WTC11 (cell line): Measurements from ENCODE around the gene DYNAP. TPM values are rescaled to one million over a fixed set of nuclear protein-coding genes. Genes with fewer than 3 reads are reported as not detected.

Experiments
- ATAC-seq: fragments of 200-7000 bp; cut with Tn5 transposase; 2 replicates; pipeline ENCODE4 v1.10.0; 2021; ENCODE audit warnings: mild to moderate bottlenecking, moderate library complexity
- CTCF ChIA-PET: fragments of 300-600 bp; sonication (Branson Sonifier 250); formaldehyde crosslinking; loops from one replicate; lab custom pipeline; 2021; ENCODE audit warnings: antibody characterized with exemption; lab: Charles Lee
- POLR2A ChIA-PET: fragments of 350-600 bp; sonication (Branson Sonifier 250); formaldehyde crosslinking; loops from one replicate; lab custom pipeline; 2021; ENCODE audit warnings: antibody characterized with exemption; lab: Charles Lee
- DNase-seq: peaks from one replicate; pipeline ENCODE4 v3.0.0; 2021; ENCODE audit warnings: low spot score
- H3K27ac Mint-ChIP-seq: 2 replicates; pipeline ENCODE4 v1.8.0; 2021; ENCODE audit warnings: mixed read lengths
- H3K27me3 Mint-ChIP-seq: 2 replicates; pipeline ENCODE4 v1.8.0; 2021; ENCODE audit warnings: low read depth, mild to moderate bottlenecking, moderate library complexity, mixed read lengths
- H3K36me3 Mint-ChIP-seq: 2 replicates; pipeline ENCODE4 v1.8.0; 2021; ENCODE audit warnings: mixed read lengths
- H3K4me1 Mint-ChIP-seq: 2 replicates; pipeline ENCODE4 v1.8.0; 2022; ENCODE audit warnings: mixed read lengths
- H3K4me3 Mint-ChIP-seq: 2 replicates; pipeline ENCODE4 v1.8.0; 2021; ENCODE audit warnings: mild to moderate bottlenecking, moderate library complexity, mixed read lengths
- H3K9me3 Mint-ChIP-seq: 2 replicates; pipeline ENCODE4 v1.8.0; 2021; ENCODE audit warnings: mixed read lengths
- ATF2 ChIP-seq: sonication (generic); formaldehyde crosslinking; IDR thresholded peaks from 2 replicates; pipeline ENCODE4 v1.8.1; 2022; ENCODE audit warnings: low read depth, missing genetic modification reagents, borderline replicate concordance
- CBFB ChIP-seq: sonication (generic); formaldehyde crosslinking; IDR thresholded peaks from 2 replicates; pipeline ENCODE4 v1.8.1; 2022; ENCODE audit warnings: mild to moderate bottlenecking, low read depth, missing genetic modification reagents
- E2F4 ChIP-seq: sonication (generic); formaldehyde crosslinking; IDR thresholded peaks from 2 replicates; pipeline ENCODE4 v1.8.1; 2022; ENCODE audit warnings: low read depth, mild to moderate bottlenecking, moderate library complexity, missing genetic modification reagents, borderline replicate concordance
- FOXK1 ChIP-seq: sonication (generic); formaldehyde crosslinking; IDR thresholded peaks from 2 replicates; pipeline ENCODE4 v1.8.0; 2022; ENCODE audit warnings: mild to moderate bottlenecking, moderate library complexity, missing genetic modification reagents
- FOXP4 ChIP-seq: sonication (generic); formaldehyde crosslinking; IDR thresholded peaks from 2 replicates; pipeline ENCODE4 v1.8.0; 2022; ENCODE audit warnings: mild to moderate bottlenecking, missing genetic modification reagents
- HMGA2 ChIP-seq: fragments of 250-450 bp; sonication (Bioruptor Pico); IDR thresholded peaks from 2 replicates; pipeline ENCODE4 v1.4.0; 2021; ENCODE audit warnings: mild to moderate bottlenecking, moderate library complexity
- KAT7 ChIP-seq: sonication (generic); formaldehyde crosslinking; IDR thresholded peaks from 2 replicates; pipeline ENCODE4 v1.8.1; 2023; ENCODE audit warnings: missing genetic modification reagents, mild to moderate bottlenecking, borderline replicate concordance
- MAX ChIP-seq: sonication (generic); formaldehyde crosslinking; IDR thresholded peaks from 2 replicates; pipeline ENCODE4 v1.8.0; 2022; ENCODE audit warnings: mild to moderate bottlenecking, missing genetic modification reagents
- NFATC4 ChIP-seq: fragments of 250-450 bp; sonication (Bioruptor Pico); IDR thresholded peaks from 2 replicates; pipeline ENCODE4 v1.9.0; 2021; ENCODE audit warnings: mild to moderate bottlenecking
- NFYB ChIP-seq: sonication (generic); formaldehyde crosslinking; conservative IDR thresholded peaks from 2 replicates; pipeline ENCODE4 v1.8.0; 2022; ENCODE audit warnings: low read depth, missing genetic modification reagents
- STAT6 ChIP-seq: sonication (generic); formaldehyde crosslinking; conservative IDR thresholded peaks from 2 replicates; pipeline ENCODE4 v1.8.1; 2023; ENCODE audit warnings: mild to moderate bottlenecking, low read depth, missing genetic modification reagents, moderate library complexity
- ZBTB43 ChIP-seq: sonication (generic); formaldehyde crosslinking; IDR thresholded peaks from 2 replicates; pipeline ENCODE4 v1.8.1; 2023; ENCODE audit warnings: mild to moderate bottlenecking, missing genetic modification reagents
- ZNF138 ChIP-seq: sonication (generic); formaldehyde crosslinking; conservative IDR thresholded peaks from 2 replicates; pipeline ENCODE4 v1.8.1; 2022; ENCODE audit warnings: mild to moderate bottlenecking, moderate library complexity, missing genetic modification reagents
- ZSCAN18 ChIP-seq: fragments of 250-450 bp; sonication (Bioruptor Pico); IDR thresholded peaks from 2 replicates; pipeline ENCODE4 v2.1.2; 2022; ENCODE audit warnings: mild to moderate bottlenecking, moderate library complexity
- total RNA-seq: library from RNA; stranded (reverse); gene quantifications from 3 replicates; pipeline ENCODE4 v1.2.3, GENCODE V29; 2021

The DYNAP gene
- total RNA-seq, 1 experiment from 2014 or later = 0.94 TPM

GRCh38 chr18:54626779-54627178, 35.7 kb downstream of the DYNAP start:
- Mint-ChIP-seq H3K36me3 (peaks cover 49% of the 10 kb centered on the region), H3K27me3 (no peaks in the 10 kb centered on the region), H3K4me1 (peaks cover 5% of the 10 kb centered on the region; the same call in 1 of the 2 replicates), H3K27ac (no peak overlapping the region), H3K4me3 (no peak overlapping the region), H3K9me3 (peaks cover 63% of the 10 kb centered on the region)
- ChIA-PET CTCF (no interaction called here), POLR2A (interaction anchor here (0.5 kb wide), 1 partner anchor 578 kb away, joined by 3 read pairs; no protein-coding TSS in a partner anchor)
- TF ChIP-seq STAT6 (CRISPR knock-in tag) = no peak
- TF ChIP-seq ZBTB43 (CRISPR knock-in tag) = no peak
- no peak for TF ChIP-seq FOXP4 (CRISPR knock-in tag)
- TF ChIP-seq KAT7 (CRISPR knock-in tag) = no peak
- no peak for TF ChIP-seq E2F4 (CRISPR knock-in tag)
- no peak for TF ChIP-seq CBFB (CRISPR knock-in tag)
- TF ChIP-seq ATF2 (CRISPR knock-in tag) = no peak
- ATAC-seq (no peak), DNase-seq (no peak)

GRCh38 chr18:54630963-54631362, 39.9 kb downstream of the DYNAP start:
- H3K27me3 Mint-ChIP-seq = no peaks in the 10 kb centered on the region
- peaks cover 19% of the 10 kb centered on the region for H3K36me3 Mint-ChIP-seq
- CTCF ChIA-PET = no interaction called here
- peaks cover 5% of the 10 kb centered on the region; the same call in 1 of the 2 replicates for H3K4me1 Mint-ChIP-seq
- H3K4me3 Mint-ChIP-seq = no peak overlapping the region
- no peak overlapping the region for H3K27ac Mint-ChIP-seq
- TF ChIP-seq ZNF138 (CRISPR knock-in tag) (no peak), MAX (CRISPR knock-in tag) (no peak), ZSCAN18 (no peak), CBFB (CRISPR knock-in tag) (no peak), HMGA2 (CRISPR knock-in tag) (no peak), NFYB (CRISPR knock-in tag) (no peak), NFATC4 (CRISPR knock-in tag) (no peak), STAT6 (CRISPR knock-in tag) (no peak), FOXK1 (CRISPR knock-in tag) (no peak), ZBTB43 (CRISPR knock-in tag) (no peak)
- ATAC-seq (no peak), DNase-seq (no peak)
- POLR2A ChIA-PET = no interaction called here
- H3K9me3 Mint-ChIP-seq = peaks cover 30% of the 10 kb centered on the region
